GM10248 (cell line): ENCODE measurements around the gene MTSS2.

Source experiments
- CTCF ChIA-PET: fragments of 300-600 bp; sonication (Branson Sonifier 250); formaldehyde crosslinking; extraction: SDS; loops from one replicate; lab custom pipeline; 2021; ENCODE audit warnings: antibody characterized with exemption; lab: Yijun Ruan, JAX
- POLR2A ChIA-PET: fragments of 350-650 bp; sonication (Branson Sonifier 250); formaldehyde crosslinking; extraction: SDS; loops from one replicate; lab custom pipeline; 2020; ENCODE audit warnings: antibody characterized with exemption; lab: Yijun Ruan, JAX
- DNase-seq: peaks from one replicate; pipeline ENCODE4 v3.0.0; 2012; ENCODE audit errors: extremely low spot score
- CTCF ChIP-seq: IDR thresholded peaks from 2 replicates; pipeline ENCODE4 v1.5.1; 2012; ENCODE audit warnings: mild to moderate bottlenecking, low read depth; ENCODE audit errors: extremely low read depth, missing control alignments, control extremely low read depth

MTSS2 gene

GRCh38 chr16:70701596-70701995 is 15.7 kb upstream of the MTSS2 start:
- no peak for TF ChIP-seq CTCF
- ChIA-PET POLR2A (no interaction called here), CTCF (no interaction called here)
- DNase-seq, result no peak

- CTCF ChIA-PET, result no interaction called here
- POLR2A ChIA-PET, result no interaction called here
- no peak for TF ChIP-seq CTCF
- no peak for DNase-seq
Observed at GRCh38 chr16:70701036-70701435, 15.2 kb upstream of the MTSS2 start.

- ChIA-PET CTCF (interaction anchor here (1.4 kb wide), 1 partner anchor 71 kb away, joined by 4 read pairs; no protein-coding TSS in a partner anchor), POLR2A (no interaction called here)
- no peak for TF ChIP-seq CTCF
- no peak for DNase-seq
Observed at GRCh38 chr16:70700101-70701020, 14.5 kb upstream of the MTSS2 start.

- DNase-seq, result no peak
- ChIA-PET POLR2A (no interaction called here), CTCF (interaction anchor here (1.4 kb wide), 1 partner anchor 71 kb away, joined by 4 read pairs; no protein-coding TSS in a partner anchor)
- no peak for TF ChIP-seq CTCF
Observed at GRCh38 chr16:70699696-70700095, 13.8 kb upstream of the MTSS2 start.

GRCh38 chr16:70698901-70699300 is 13.0 kb upstream of the MTSS2 start:
- DNase-seq, result no peak
- CTCF ChIA-PET, result no interaction called here
- POLR2A ChIA-PET, result no interaction called here
- no peak for TF ChIP-seq CTCF

GRCh38 chr16:70697594-70698170 is 11.8 kb upstream of the MTSS2 start:
- POLR2A ChIA-PET, result no interaction called here
- CTCF ChIA-PET, result no interaction called here
- TF ChIP-seq CTCF, result no peak
- no peak for DNase-seq
